SH-SY5Y (cell line): ENCODE measurements around the gene MEI1.

Source experiments
- GATA2 ChIP-seq: IDR thresholded peaks from 2 replicates; pipeline ENCODE4 v1.6.1; 2011; ENCODE audit warnings: mild to moderate bottlenecking, low read depth, low read length
- GATA3 ChIP-seq: IDR thresholded peaks from 2 replicates; pipeline ENCODE4 v1.6.1; 2011; ENCODE audit warnings: low read depth, mild to moderate bottlenecking, low read length, moderate library complexity

DNA sequence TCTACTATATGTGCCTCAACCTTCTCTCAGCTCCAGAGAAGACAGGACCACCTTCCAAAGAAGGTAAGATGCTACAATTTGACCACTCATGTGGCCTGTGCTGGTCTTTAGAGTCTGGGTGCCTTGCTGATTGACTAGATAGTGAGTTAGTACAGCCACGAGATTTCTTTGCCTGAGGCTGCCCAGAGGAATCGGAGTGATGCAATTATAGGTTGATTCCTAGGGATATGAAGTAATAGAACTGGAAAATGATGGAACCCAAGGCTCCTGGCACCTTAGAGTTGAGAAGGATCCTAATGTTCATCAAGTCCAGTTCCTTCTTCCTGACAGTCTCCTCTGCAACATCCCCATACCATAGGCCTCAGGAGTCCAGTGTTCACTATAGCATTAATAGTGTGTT, 54.7 kb downstream of the MEI1 start:
- TF ChIP-seq GATA2 (no peak), GATA3 (no peak)
